Hematopoietic multipotent progenitor cell treated with erythropoietin and hydrocortisone succinate and interleukin-3 and kit ligand, for 6 days (in vitro differentiated cells): ENCODE measurements around the gene NIP7.
"Not testable (repeated sequence)": the region's sequence is repeated elsewhere in the genome, so short reads cannot be mapped to it uniquely, and the experiment has no call there.

Source experiments
- DNase-seq: peaks from one replicate; pipeline ENCODE4 v3.0.0-alpha.2; 2015

Gene NIP7

DNA sequence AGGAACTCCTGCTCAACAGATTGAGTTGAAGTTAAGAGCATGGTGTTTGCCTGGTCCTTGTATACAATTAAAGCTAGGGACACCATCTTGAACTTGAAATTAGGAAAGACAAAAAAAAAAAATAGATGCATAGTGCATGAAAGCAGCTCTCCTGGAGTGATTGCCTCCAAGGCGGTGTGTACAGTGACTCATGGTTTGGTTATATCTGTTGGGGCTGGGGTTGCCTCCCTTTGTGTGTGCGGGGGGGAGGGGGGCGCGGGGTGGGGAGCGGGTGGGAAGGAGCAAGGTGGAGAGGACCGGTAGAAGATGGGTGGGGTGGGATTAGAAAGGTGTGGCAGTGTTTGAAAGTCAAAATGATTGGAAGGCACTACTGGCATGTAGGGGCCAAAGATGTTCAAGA is 8.7 kb downstream of the NIP7 start:
- DNase-seq, result peak; percentile 44

DNA sequence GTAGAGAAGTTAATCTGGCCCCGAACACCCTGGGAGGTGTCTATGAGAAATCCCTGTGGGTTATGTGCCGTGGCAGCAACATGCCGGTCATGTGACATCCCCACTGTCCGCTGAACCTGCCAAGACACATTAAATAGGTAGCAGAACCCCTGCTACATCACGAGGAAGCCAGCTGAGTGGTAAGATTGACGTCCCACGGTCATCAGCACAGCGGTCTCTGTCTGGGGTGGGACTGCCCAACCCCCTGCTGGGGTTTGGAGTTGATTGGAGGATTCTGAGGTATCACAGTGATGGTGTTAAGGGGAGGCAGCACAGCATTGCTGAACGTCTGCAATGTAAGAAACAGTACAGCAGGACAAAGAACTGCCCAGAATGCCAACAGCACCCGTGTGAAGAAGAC is 10.0 kb downstream of the NIP7 start:
- DNase-seq, result no peak

DNA sequence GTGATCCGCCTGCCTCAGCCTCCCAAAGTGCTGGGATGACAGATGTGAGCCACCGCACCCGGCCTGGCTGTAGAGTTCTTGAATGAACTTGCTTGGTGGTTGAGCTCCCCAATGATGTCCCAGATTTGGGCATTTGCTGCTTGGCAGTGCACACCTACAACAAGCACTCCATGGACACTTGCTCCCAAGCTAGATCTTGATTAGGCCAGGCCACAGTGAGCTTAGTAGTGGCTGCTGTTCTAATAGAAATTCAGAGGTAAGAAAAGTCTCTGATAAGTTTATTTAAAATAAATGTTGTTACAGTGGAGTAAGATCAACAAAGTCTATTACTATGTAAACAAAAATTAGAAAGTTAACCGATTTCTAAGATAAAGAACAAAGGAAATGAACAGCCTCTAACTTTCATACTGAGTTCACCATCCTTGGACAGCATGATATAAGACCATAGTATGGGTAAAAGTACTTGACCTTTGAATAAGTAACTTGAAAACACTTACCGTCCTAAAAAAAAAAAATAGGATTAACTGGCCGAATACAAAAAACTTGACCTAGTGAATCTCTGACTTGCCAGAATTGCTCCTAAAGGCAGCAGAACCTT is 11.1 kb downstream of the NIP7 start:
- no peak for DNase-seq

DNA sequence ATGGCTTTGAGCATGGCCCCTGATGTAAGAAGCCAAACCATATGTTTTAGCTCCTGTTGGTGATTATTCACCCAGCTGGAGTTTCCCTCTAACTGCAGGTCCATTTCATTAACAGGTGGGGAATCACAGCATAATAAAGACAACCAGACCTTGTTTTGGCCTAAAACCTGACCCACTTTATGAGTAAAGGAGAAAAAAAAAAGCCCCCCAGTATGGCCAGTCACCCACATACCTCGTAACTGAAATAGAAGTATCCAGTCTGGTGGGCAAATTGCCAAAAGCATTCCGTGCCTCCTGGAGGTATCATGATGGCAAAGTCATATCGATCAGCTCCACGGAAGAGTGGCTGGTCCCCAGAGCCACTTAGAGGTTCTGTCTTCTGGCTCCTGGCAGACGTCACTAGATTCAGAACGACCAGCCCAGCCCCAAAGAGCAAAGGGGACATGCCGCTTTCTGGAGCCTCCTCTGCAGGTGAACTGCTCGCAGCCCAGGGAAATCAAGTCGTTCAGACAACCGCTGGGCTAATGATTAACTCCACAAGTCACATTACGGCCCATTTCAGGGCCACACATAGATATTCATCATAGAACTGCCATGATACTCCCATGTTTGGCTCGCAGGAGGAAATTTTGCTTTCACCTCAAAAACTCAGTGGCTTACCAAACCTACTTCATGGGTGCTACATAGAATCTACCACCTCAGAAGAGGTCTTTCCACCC is 11.9 kb downstream of the NIP7 start, which contains the start of gene TMED6:
Gene TMED6, minus strand, starts transcription at position 478 of the 719 bp plus-strand sequence. Its CDS starts 33 bp downstream, at position 445.
- no peak for DNase-seq

DNA sequence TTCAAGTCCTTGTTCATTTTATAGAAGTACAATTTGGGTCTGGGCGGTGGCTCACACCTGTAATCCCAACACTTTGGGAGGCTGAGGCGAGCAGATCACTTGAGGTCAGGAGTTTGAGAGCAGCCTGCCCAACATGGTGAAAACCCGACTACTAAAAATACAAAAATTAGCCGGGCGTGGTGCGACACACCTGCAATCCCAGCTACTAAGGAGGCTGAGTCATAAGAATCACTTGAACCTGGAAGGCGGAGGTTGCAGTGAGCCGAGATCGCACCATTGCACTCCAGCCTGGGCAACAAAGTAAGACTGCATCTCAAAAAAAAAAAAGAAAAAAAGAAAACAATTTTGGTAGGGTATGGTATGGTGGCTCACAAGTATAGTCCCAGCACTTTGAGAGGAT is 20.5 kb downstream of the NIP7 start:
- DNase-seq, result not testable (repeated sequence)

DNA sequence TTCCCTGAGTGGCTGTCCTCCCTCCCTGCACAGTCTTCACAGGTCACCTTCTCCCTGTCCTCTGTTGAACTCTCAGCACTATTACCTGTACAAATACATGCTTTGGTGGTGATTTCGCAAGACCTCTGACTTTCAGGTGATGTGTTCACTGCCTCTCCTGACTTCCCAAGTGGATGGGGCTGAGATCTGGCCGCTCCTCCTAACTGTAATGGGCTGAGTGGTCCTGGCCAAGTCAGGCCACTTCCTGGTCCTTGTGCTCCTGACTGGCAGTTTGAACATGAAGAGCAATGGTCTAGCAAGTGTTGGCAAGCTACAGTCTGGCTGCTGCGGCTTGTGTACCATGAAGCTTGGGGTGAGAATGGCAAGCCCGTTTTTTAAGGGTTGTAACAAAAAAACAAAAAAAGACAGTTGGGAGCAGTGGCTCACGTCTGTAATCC is 23.7 kb downstream of the NIP7 start:
- DNase-seq, result no peak

DNA sequence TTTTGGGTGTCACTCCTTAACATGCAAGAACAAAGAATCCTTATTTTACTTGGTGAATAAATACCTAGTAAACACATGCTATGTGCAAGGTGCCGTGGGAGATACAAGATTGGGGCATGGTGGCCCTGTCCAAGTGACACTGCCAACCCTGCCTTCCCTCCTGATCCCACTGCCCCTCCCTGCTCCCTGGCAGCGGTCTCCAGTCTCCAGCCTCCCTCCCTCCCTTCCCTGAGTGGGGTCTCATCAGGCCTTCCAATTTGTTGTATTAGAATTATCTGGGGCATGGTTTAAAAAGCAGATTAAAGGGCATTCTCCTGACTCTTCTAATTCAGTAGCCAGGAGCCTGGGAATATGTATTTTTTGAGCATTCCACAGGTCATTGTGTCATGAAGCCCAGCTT is 24.5 kb downstream of the NIP7 start:
- DNase-seq, result no peak

DNA sequence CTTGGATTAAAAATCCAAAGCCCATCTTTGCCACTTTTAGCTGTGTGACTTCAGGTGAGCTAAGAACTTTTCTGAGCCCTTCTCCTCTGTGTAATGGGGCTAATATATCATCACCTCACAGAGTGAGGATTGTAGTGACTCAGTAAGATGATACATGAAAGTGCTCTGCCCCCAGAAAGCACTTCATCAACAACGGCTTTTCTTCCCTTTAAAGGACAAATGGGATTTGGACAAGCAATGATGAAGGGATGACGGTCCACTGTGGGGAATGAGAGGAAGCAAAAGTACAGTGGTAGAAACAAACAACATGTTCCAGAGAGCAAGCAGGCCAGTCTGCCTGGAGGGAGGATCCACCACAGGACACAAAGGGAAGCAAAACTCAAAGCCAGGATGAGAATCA is 26.3 kb downstream of the NIP7 start:
- DNase-seq, result no peak

DNA sequence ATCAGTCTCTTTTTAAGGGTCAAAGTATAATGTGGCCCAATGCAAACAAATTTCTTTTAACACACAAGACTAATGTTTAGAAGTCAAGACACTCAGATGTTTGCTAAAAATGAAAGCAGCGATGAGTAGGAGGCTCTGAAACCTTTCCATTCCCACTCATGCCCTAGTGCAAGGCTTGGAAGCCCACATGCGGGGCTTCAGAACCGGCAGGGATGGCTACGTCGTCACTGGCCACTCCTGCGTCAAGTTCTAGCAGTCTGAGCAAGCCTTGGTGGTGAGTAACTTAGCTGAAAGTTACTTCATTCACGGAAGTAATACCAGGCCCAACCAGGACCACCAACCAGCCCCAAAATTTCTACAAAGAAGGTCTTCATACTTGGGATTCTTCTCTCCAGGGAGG is 26.9 kb downstream of the NIP7 start:
- no peak for DNase-seq

DNA sequence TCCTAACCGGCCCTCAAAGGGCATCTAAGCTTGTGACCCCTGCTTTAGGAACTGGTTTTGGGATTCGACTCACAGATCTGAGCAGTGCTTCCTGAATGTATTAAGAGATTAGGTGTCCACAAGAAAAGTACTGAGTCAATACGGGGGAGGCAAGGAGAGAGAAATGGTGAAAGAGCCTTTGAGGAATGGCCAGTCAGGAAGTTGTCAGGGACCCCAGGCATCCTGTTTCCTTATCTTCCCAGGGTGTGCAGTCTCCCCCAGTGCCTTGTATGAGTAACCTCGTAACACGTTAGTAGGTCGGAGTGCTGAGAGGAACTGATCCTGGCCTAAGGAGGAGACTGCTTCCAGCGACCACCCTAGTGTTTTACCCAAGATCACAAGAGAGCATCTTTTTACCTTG is 28.4 kb downstream of the NIP7 start:
- DNase-seq, result no peak

DNA sequence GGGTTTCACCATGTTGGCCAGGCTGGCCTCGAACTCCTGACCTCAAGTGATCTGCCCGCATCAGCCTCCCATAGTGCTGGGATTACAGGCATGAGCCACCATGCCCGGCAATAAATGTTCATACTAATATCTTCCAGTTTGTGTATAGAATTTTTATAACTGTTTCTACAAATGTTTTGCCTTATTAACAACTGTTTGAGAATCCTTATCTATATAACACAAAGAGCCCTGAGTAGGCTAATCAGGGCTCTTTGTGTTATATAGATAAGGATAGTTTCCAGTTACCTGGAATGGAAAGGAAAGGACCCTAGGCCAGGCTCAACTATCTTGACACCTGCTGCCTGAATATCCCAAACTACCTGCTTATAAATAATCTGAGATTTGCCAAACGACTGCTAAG is 29.3 kb downstream of the NIP7 start:
- peak; percentile 57 for DNase-seq

DNA sequence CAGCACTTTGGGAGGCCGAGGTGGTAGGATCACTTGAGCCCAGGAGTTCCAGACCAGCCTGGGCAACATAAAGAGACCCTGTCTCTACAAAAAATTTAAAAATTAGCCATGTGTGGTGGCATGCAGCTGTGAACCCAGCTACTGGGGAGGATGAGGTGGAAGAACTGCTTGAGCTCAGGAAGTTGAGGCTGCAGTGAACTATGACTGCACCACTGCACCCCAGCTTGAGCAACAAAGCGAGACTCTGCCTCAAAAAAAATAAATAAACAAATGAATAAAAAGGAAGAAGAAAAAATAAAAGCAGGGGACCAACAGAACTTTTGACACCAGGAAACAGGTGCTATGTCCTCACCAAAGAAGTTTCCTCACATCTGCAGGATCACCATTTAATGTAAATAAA is 32.0 kb downstream of the NIP7 start:
- DNase-seq, result no peak

DNA sequence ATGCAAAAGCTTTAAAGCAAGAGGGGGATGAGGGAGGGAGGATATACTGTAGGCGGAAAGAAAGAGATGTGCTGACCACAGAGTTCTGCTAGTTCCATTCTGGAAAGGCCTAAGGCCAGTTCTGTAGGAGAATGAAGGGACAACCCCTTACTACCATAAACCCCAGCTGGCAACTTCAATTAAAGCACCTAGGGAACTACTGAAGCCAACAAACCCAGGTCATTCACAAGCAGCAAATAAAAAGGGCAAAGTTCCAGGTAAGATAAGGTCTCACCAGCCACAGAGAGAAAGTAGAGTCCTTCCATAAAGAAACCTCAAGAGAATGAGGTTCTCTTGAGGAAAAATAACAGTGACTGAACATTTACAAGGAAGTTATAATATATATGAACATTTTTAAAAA is 33.4 kb downstream of the NIP7 start:
- DNase-seq, result peak; percentile 27

DNA sequence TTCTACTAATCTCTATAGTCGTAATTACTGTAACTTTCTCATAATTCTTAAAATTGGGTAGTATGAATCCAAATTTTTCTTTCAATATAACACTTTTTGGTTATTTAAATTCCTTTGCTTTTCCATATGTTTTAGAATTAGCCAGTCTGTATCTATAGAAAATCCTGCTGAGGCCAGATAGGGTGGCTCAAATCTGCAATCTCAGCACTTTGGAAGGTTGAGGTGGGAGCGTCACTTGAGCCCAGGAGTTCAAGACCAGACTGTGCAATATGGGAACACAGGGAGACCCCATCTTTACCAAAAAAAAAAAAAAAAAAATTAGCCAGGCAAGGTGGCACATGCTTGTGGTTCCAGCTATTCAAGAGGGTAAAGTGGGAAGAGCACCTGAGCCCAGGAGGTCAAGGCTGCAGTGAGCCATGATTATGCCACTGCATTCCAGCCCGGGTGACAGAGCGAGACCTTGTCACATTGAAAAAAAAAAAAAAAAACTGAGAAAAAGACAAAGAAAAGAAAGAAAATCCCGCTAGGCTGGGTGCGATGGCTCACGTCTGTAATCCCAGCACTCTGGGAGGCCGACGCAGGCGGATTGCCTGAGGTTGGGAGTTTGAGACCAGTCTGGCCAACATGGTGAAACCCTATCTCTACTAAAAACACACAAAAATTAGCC is 37.0 kb downstream of the NIP7 start:
- no peak for DNase-seq

DNA sequence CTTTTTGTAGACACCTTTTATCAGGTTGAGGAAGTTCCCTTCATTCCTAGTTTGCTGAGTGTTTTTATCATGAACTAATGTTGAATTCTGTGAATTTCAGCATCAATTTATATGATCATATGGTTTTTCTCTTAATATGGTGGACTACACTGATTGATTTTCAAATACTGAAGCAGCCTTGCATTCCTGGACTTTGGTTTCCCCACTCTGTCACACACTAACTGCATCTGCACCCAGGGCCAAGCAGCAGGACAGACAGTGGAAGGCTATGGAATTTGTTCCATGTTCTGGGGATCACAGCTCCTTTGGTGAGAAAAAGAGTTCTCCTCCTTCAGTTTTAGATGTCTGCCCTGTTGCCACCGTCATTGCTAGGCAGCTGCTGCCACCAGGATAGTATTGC is 38.5 kb downstream of the NIP7 start:
- no peak for DNase-seq

DNA sequence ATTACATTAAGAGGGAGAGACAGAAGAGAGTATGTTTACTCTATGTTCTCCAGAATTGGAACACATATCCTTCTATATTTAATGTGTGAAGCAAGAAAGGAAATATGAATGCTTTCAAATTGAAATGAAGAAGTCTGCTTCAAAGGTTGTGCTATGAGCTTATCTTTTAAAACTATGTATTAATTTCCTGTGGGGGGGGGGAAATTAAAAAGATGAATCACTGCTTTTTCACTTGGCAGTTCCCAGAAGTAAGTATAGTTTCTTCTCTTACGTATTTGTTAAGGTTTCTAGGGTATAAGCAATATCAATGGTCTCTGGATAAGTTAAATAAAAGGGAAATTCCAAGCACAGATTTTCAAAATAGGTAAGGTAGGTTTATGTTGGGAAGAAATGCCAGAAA is 39.2 kb downstream of the NIP7 start:
- no peak for DNase-seq

DNA sequence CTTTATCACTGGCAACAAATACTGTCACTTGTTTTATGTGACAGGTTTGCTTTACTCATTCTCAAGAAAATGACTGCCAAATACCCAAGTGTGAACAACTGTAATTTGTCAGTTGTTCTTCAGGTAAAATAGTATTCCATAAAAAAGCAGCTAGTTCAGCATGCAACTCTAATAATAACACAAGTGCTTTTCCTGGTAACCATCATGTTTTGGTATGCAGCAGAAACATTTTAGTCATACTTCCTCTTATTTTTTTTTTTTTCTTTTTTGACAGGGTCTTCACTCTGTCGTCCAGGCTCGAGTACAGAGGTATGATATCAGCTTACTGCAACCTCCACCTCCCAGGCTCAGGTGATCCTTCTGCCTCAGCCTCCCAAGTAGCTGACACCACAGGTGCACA is 41.7 kb downstream of the NIP7 start:
- DNase-seq, result no peak

DNA sequence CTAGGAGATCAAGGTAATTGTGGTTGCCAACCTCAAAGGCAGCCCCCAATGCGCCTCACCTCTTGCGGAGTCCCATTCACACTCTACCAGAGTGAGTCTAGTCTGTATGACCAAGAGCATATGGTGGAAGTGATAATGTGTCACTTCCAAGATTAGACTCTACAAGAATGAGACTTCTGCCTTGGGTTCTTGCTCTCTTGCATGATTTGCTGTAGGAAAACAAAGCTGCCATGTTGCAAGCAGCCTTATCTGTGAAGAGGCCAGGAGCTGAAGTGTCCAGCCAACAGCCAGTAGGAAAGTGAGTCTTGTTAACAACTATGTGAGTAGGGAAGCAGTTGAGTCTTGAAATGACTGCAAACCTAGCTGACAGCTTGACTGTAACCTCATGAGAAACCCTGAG is 42.8 kb downstream of the NIP7 start:
- peak; percentile 63 for DNase-seq

DNA sequence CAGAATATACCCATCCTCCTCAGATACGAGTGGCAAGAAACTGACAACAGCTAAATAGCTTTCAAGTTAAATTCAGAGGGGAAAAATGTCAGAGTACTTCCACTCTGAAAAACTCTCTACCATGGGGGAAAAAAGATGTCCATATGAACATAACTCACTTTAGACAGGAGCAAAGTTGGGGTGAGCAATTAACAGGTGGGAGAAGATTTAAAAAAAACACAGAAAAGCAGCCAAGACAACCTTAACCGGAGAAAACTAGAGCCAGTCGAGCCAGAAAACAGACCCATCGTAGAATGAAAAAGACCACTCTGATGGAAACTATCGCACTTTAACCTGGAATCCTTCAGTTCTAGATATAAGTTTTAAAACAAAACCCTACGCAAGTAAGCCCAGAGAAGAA is 45.4 kb downstream of the NIP7 start:
- peak; percentile 21 for DNase-seq

DNA sequence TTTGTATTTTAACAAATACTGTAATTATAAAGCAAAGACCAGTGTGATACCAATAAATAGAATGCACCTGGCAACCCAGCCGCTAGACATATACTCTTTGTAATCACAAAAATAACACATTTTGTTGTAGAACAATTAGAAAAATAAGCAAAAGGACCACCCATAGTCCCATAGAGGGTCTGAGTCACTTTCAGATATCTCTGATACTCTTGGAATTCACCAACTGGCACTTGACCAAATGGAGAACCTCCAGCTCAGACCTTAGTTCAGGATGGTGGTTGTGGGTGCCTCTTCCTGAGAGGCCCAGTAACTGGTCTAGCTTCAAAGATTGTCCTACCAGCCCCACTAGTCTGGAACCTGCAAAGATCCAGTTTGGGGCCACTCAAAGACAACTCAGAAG is 47.0 kb downstream of the NIP7 start:
- DNase-seq, result no peak
